Activated effector memory CD4-positive, alpha-beta T cell treated with anti-CD3 and anti-CD28 coated beads, Interleukin-2, amount 50 U/mL, for 16 hours (primary cell): ENCODE data around the gene SLC38A3.

Source experiments
- DNase-seq: peaks from one replicate; pipeline ENCODE4 v3.0.0-alpha.2; 2020

SLC38A3 gene

GRCh38 chr3:50169232-50169832, 35.7 kb upstream of the SLC38A3 start:
- DNase-seq = no peak

- no peak for DNase-seq
Measured at GRCh38 chr3:50169858-50170257, 35.2 kb upstream of the SLC38A3 start.

GRCh38 chr3:50170689-50171088, 34.4 kb upstream of the SLC38A3 start:
- DNase-seq = no peak

GRCh38 chr3:50171540-50172301, 33.4 kb upstream of the SLC38A3 start:
- DNase-seq = no peak

- DNase-seq = no peak
Measured at GRCh38 chr3:50172626-50173220, 32.3 kb upstream of the SLC38A3 start.

- no peak for DNase-seq
Measured at GRCh38 chr3:50173685-50174516, 31.2 kb upstream of the SLC38A3 start.

- no peak for DNase-seq
Measured at GRCh38 chr3:50174517-50174895, 30.6 kb upstream of the SLC38A3 start.

GRCh38 chr3:50174947-50175524, 30.0 kb upstream of the SLC38A3 start:
- DNase-seq = no peak

GRCh38 chr3:50177346-50177745, 27.7 kb upstream of the SLC38A3 start:
- no peak for DNase-seq

GRCh38 chr3:50179710-50180109, 25.4 kb upstream of the SLC38A3 start:
- DNase-seq = no peak

- no peak for DNase-seq
Measured at GRCh38 chr3:50181985-50182384, 23.1 kb upstream of the SLC38A3 start.

- DNase-seq = no peak
Measured at GRCh38 chr3:50182533-50183099, 22.5 kb upstream of the SLC38A3 start.

GRCh38 chr3:50183755-50184154, 21.3 kb upstream of the SLC38A3 start:
- no peak for DNase-seq

- DNase-seq = no peak
Measured at GRCh38 chr3:50184242-50184978, 20.7 kb upstream of the SLC38A3 start.

- DNase-seq = no peak
Measured at GRCh38 chr3:50185230-50185629, 19.8 kb upstream of the SLC38A3 start.

GRCh38 chr3:50186096-50186495, 19.0 kb upstream of the SLC38A3 start:
- no peak for DNase-seq

- DNase-seq = no peak
Measured at GRCh38 chr3:50187750-50188149, 17.3 kb upstream of the SLC38A3 start.

- DNase-seq = no peak
Measured at GRCh38 chr3:50189274-50189673, 15.8 kb upstream of the SLC38A3 start.

GRCh38 chr3:50189989-50190388, 15.1 kb upstream of the SLC38A3 start:
- DNase-seq = no peak

- DNase-seq = no peak
Measured at GRCh38 chr3:50190936-50191660, 14.0 kb upstream of the SLC38A3 start, which contains the start of gene GNAT1. TSS of gene GNAT1 (plus strand) at chr3:50191610. CDS start at chr3:50191726, 116 bp downstream.

GRCh38 chr3:50192124-50192523, 12.9 kb upstream of the SLC38A3 start:
- no peak for DNase-seq
